ENCODE data around the gene CYP4F11. TPM values are rescaled to one million over a fixed set of nuclear protein-coding genes. Genes with fewer than 3 reads are reported as not detected.
"Not testable (repeated sequence)": the region's sequence is repeated elsewhere in the genome, so short reads cannot be mapped to it uniquely, and the experiment has no call there.

Gene CYP4F11
- polyA plus RNA-seq, 5 donors, result not detected

DNA sequence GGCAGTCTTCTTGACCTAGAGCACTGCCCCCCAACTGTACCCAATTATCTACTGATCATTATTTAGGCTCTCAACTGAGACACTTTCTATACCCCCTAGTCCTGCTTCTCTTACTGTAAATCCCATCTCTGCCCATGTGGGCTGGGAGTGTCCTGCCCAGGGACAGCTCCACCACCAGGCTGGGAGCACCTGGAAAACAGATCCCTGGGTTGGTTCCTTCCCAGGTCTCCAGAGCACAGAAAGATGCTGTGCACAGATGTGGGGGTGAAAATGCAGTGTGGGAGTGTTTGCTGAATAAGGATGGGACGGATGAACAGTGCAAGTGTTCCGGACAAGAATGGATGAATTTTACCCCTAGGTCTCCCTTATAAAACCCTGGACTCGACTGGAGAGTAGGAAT is 49.2 kb downstream of the CYP4F11 start:
- DNase-seq, result no peak

DNA sequence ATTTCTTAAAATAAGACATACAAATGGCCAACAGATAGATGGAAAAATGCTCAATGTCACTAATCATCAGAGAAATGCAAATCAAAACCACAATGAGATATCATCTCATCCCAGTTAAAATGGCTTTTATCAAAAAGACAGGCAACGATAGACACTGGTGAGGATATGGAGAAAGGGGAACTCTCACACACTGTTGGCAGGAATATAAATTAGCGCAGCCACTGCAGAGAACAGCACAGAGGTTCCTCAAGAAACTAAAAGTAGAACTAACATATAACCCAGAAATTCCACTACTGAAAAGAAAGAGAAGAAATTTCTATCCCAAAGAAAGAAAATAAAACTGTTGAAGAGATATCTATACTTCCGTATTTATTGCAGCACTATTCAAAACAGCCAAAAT is 51.0 kb downstream of the CYP4F11 start:
- DNase-seq, result not testable (repeated sequence)

DNA sequence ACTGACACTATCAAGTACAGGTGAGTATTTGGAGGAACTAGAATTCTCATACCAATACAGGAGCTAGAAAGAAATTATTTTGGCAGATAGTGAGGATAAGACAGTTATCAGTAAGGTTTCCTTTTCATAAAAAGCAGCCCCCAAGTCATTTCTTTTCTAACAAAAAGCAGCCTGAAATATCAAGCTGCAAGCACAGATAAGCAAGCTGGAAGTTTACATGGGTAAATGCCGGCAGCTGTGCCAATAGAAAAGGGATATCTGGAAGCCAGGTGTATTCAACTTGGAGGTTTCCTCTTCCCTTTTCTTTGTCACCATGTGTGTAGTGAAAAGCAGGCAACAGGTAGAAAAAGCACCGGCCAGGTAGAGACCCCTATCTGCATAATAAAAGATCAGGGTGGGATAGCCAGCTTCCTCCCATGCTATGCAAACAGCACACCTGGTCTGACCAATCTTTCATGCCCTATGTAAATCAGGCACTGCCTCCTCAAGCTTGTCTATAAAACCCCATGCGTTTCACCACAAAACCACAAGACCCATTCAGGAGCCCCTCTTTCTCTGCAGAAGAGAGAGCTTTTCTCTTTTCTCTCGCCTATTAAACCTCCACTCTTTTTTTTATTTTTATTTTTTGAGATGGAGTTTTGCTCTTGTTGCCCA is 59.4 kb downstream of the CYP4F11 start:
- no peak for DNase-seq

DNA sequence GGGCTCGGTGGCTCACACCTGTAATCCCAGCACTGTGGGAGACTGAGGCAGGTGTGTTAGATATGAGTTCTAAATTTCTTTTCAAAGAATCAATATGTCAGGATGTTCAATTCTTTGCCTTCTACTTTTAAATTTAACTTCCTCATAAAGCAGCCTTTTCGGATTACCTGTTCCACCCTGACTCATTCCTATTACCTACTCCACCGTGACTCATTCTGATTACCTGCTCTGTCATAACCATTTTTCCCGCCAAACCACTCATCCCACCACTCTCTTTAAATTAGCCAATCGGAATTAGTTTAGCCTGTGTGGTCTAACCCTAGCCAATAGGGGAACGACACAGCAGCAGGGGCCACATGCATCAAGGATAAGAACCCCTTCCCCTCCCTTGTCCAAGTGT is 60.6 kb downstream of the CYP4F11 start:
- not testable (repeated sequence) for DNase-seq

DNA sequence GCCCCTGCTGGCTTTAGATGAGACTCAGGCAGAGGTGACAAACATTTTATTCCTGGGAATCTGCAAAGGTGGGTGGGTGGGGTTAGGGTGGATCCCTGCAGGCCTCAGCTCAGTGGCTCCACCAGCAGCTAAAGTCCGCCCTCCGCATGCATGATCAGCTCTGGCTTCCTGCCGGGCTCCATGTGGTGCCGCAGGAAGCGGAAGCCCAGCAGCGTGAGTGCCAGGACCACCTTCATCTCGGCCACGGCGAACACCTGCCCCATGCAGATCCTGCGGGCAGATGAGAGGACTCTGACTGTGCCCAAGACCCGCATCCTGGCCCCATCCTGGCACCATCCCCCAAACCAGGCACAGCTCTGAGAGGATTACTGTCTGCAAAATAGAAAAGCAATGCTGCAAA is 62.8 kb downstream of the CYP4F11 start:
- DNase-seq, result no peak

DNA sequence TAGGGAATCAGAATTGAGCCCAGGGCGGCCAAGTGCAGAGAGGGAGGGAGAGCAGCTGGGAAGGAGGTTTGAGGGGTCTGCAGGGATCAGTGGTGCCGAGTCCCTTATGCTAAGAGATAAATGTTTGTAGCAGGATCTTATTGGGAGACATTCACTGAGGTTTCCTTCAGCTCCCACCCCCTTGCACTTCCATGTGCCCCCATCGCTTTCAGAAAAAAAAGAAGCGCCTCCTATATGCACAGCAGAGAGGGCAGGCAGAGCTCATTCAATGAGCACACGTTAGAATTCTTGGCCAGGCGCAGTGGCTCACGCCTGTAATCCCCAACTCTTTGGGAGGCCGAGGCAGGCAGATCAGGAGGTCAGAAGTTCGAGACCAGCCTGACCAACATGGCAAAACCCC is 64.5 kb downstream of the CYP4F11 start:
- no peak for DNase-seq

DNA sequence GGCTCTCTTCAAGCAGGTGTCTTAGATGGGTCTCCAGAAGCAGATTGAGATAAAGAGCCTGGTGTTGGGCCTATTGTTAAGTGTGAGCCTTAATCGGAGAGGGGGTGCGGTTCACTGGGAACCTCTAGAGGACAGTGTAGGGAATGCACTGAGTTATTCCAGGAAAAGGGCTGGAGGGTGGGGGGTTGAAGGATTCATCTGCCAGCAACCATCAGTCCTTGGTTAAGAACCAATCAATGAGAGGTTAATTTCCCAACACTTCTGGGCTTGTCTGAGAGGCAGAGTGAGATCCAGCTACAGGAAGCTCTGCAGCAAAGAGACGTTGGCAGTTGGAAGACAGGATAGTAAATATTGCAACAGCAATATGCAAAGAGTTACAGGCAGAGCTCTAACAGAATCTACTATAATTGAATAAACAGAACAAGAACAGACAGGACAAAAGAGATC is 65.2 kb downstream of the CYP4F11 start:
- DNase-seq, result peak; percentile 9 to 19

DNA sequence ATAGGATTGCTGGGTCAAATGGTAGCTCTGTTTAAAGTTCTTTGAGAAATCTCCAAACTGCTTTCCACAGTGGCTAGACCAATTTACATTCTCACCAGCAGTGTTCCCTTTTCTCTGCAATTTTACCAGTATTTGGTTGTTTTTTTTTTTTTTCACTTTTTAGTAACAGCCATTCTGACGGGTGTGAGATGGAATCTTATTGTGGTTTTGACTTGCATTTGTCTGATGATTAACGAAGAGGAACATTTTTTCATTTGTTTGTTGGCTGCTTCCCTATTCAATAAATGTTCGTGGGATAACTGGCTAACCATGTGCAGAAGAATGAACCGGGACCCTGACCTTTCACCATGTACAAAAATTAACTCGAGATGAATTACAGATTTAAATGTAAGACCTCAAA is 67.7 kb downstream of the CYP4F11 start:
- no peak for DNase-seq

DNA sequence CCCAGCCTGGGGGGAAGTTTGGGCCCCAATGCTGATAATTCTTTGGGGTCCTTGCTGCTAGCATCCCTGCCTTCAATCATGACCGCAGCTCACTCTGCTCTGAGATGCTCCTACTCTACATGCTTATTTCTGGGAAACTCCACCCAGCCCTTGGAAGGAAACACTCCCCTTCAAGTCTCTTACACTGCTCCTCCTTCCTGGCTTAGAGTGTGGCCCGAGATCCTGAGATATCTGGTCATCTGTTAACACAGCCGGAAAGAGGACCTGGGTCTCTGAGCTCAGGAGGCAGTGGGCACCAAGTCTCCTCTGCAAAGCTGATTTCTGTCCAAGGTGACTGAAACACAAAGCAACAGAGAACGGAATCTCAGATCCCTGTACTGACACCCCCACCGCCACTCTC is 69.5 kb downstream of the CYP4F11 start:
- no peak for DNase-seq

DNA sequence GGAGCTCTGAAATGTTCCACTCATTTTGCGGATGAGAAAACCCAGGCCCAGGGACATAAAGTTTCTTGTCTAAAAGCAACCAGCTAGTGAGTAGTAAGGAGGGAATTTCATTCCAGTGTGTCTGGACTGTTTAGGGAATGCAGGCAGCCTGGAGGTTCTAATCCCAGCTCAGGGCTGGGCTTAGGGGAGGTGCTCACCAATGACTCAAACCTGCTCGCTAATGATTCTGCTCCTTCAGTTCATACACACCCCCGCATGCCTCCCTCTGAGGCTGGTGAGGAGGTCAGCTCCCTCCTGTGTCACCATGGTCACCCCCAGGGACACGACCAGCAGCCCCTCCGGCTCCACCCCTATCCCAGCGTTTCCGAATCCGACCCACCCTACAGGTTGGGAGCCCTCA is 71.1 kb downstream of the CYP4F11 start:
- no peak for DNase-seq

DNA sequence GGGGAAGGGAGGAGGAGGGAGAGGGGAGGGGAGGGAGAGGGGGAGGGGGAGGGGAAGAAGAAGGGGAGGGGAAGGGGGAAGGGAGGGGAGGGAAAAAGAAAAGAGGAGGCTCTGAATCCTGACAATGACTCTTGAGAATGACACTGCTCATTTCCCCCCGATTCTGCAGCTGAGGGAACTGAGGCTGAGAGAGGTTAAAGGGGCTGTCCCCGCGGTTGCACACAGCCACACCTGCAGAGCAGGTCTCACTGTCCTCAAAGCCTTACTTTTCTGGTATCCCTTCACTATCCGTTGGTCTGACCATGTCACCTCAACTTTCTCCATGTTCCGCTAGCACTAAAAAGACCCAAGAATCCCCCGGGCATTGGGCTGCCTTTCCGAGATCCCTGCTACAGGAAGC is 71.9 kb downstream of the CYP4F11 start:
- no peak for DNase-seq

Other genes starting within 250 kb of the CYP4F11 start
- not detected for gene OR10H2, start 206.5 kb downstream of the CYP4F11 start, polyA plus RNA-seq (ENCODE audit: insufficient read depth in 1 of 5, insufficient read length in 5 of 5, low replicate concordance in 1 of 5)
- gene OR10H3, start 196.5 kb downstream of the CYP4F11 start, polyA plus RNA-seq (ENCODE audit: insufficient read depth in 1 of 5, insufficient read length in 5 of 5, low replicate concordance in 1 of 5), result not detected
- gene OR10H5, start 146.9 kb downstream of the CYP4F11 start, polyA plus RNA-seq (ENCODE audit: insufficient read depth in 1 of 5, insufficient read length in 5 of 5, low replicate concordance in 1 of 5), result under 1 TPM; 0.08 to 0.14 (median 0.12) TPM
- gene OR10H1, start 118.9 kb downstream of the CYP4F11 start, polyA plus RNA-seq (ENCODE audit: insufficient read depth in 1 of 5, insufficient read length in 5 of 5, low replicate concordance in 1 of 5), result under 1 TPM in 4 of 5 donors, not detected in 1; 0.03 to 0.09 (median 0.06) TPM
- not detected for gene CYP4F2, start 36.5 kb downstream of the CYP4F11 start, polyA plus RNA-seq (ENCODE audit: insufficient read depth in 1 of 5, insufficient read length in 5 of 5, low replicate concordance in 1 of 5)
- not detected for gene OR10H4, start 14.5 kb upstream of the CYP4F11 start, polyA plus RNA-seq (ENCODE audit: insufficient read depth in 1 of 5, insufficient read length in 5 of 5, low replicate concordance in 1 of 5)
- 100 to 1,000 TPM; 547 to 685 (median 592) TPM for gene TPM4, start 142.0 kb upstream of the CYP4F11 start, polyA plus RNA-seq (ENCODE audit: insufficient read depth in 1 of 5, insufficient read length in 5 of 5, low replicate concordance in 1 of 5)
- gene RAB8A, start 177.4 kb upstream of the CYP4F11 start, polyA plus RNA-seq (ENCODE audit: insufficient read depth in 1 of 5, insufficient read length in 5 of 5, low replicate concordance in 1 of 5), result 100 to 1,000 TPM in 1 of 5 donors, 10 to 100 TPM in 4; 63.1 to 101 (median 72.9) TPM
- gene HSH2D, start 209.2 kb upstream of the CYP4F11 start, polyA plus RNA-seq (ENCODE audit: insufficient read depth in 1 of 5, insufficient read length in 5 of 5, low replicate concordance in 1 of 5), result 1 to 10 TPM; 1.2 to 2.4 (median 2.2) TPM
- gene CIB3, start 239.0 kb upstream of the CYP4F11 start, polyA plus RNA-seq (ENCODE audit: insufficient read depth in 1 of 5, insufficient read length in 5 of 5, low replicate concordance in 1 of 5), result not detected

Data from right lung (tissue), 5 donors.